H9 (cell line): ENCODE measurements around the gene FAM120A. TPM values are rescaled to one million over a fixed set of nuclear protein-coding genes. Genes with fewer than 3 reads are reported as not detected.

Experiments
- DNase-seq: peaks from one replicate; pipeline ENCODE4 v3.0.0-alpha.2; 2017
- H2AFZ ChIP-seq: one replicate; pipeline ENCODE4 v1.6.1; 2013; ENCODE audit warnings: mild to moderate bottlenecking, low read length, control low read depth, moderate library complexity
- H2AK5ac ChIP-seq: 2 replicates; pipeline ENCODE4 v1.6.1; 2013; ENCODE audit warnings: low read length, control low read depth, mixed read lengths; ENCODE audit not compliant: insufficient read length
- H2BK120ac ChIP-seq: one replicate; pipeline ENCODE4 v1.6.1; 2013; ENCODE audit warnings: low read depth, mild to moderate bottlenecking, low read length, control low read depth, inconsistent platforms; ENCODE audit not compliant: poor library complexity, severe bottlenecking
- H2BK12ac ChIP-seq: 2 replicates; pipeline ENCODE4 v1.6.1; 2013; ENCODE audit warnings: low read length, control low read depth, mixed read lengths, low read depth; ENCODE audit not compliant: insufficient read length
- H2BK15ac ChIP-seq: 2 replicates; pipeline ENCODE4 v1.6.1; 2013; ENCODE audit warnings: low read depth, low read length, control low read depth
- H2BK20ac ChIP-seq: one replicate; pipeline ENCODE4 v1.6.1; 2013; ENCODE audit warnings: low read depth, mild to moderate bottlenecking, low read length, control low read depth, inconsistent platforms; ENCODE audit not compliant: poor library complexity, severe bottlenecking
- H2BK5ac ChIP-seq: 2 replicates; pipeline ENCODE4 v1.6.1; 2013; ENCODE audit warnings: low read length, control low read depth, mixed read lengths; ENCODE audit not compliant: insufficient read length
- H3K14ac ChIP-seq: 2 replicates; pipeline ENCODE4 v1.6.1; 2013; ENCODE audit warnings: low read length, control low read depth; ENCODE audit not compliant: insufficient read depth
- H3K18ac ChIP-seq: 2 replicates; pipeline ENCODE4 v1.6.1; 2013; ENCODE audit warnings: low read depth, mild to moderate bottlenecking, mixed read lengths, low read length, control low read depth; ENCODE audit not compliant: insufficient read length
- H3K23ac ChIP-seq: 2 replicates; pipeline ENCODE4 v1.6.1; 2013; ENCODE audit warnings: low read length, control low read depth, mixed read lengths, low read depth; ENCODE audit not compliant: insufficient read length
- H3K23me2 ChIP-seq: 2 replicates; pipeline ENCODE4 v1.6.1; 2013; ENCODE audit warnings: low read depth, mild to moderate bottlenecking, mixed read lengths, low read length, control low read depth; ENCODE audit not compliant: insufficient read length, poor library complexity, severe bottlenecking
- H3K27ac ChIP-seq: 2 replicates; pipeline ENCODE4 v1.5.1; 2013; ENCODE audit warnings: low read length, control low read depth, mixed read lengths, low read depth; ENCODE audit not compliant: insufficient read length
- H3K27me3 ChIP-seq: 2 replicates; pipeline ENCODE4 v1.6.1; 2013; ENCODE audit warnings: low read length, control low read depth, inconsistent platforms; ENCODE audit not compliant: insufficient read depth
- H3K4ac ChIP-seq: 2 replicates; pipeline ENCODE4 v1.6.1; 2013; ENCODE audit warnings: low read depth, mild to moderate bottlenecking, control low read depth, inconsistent platforms, low read length, moderate library complexity
- H3K4me1 ChIP-seq: 2 replicates; pipeline ENCODE4 v1.6.1; 2013; ENCODE audit warnings: low read length, control low read depth, inconsistent platforms; ENCODE audit not compliant: insufficient read depth
- H3K4me2 ChIP-seq: 2 replicates; pipeline ENCODE4 v1.6.1; 2013; ENCODE audit warnings: low read length, control low read depth, mixed read lengths; ENCODE audit not compliant: insufficient read length, insufficient read depth
- H3K56ac ChIP-seq: 2 replicates; pipeline ENCODE4 v1.6.1; 2013; ENCODE audit warnings: low read depth, mild to moderate bottlenecking, mixed read lengths, low read length, control low read depth; ENCODE audit not compliant: insufficient read length
- H3K79me1 ChIP-seq: 2 replicates; pipeline ENCODE4 v1.6.1; 2013; ENCODE audit warnings: low read depth, mild to moderate bottlenecking, moderate library complexity, low read length, control low read depth, inconsistent platforms; ENCODE audit not compliant: insufficient read depth, poor library complexity, severe bottlenecking
- H3K79me2 ChIP-seq: 2 replicates; pipeline ENCODE4 v1.6.1; 2013; ENCODE audit warnings: low read length, control low read depth, inconsistent platforms; ENCODE audit not compliant: insufficient read depth
- H3K9ac ChIP-seq: 2 replicates; pipeline ENCODE4 v1.6.1; 2013; ENCODE audit warnings: low read length, control low read depth, mixed read lengths; ENCODE audit not compliant: insufficient read length; ENCODE audit errors: extremely low read depth
- H3K9me3 ChIP-seq: one replicate; pipeline ENCODE4 v1.6.1; 2013; ENCODE audit warnings: low read depth, low read length, inconsistent platforms; ENCODE audit not compliant: control insufficient read depth
- H3T11ph ChIP-seq: one replicate; pipeline ENCODE4 v1.6.1; 2013; ENCODE audit warnings: mild to moderate bottlenecking, low read length, control low read depth, inconsistent platforms
- H4K20me1 ChIP-seq: one replicate; pipeline ENCODE4 v1.6.1; 2013; ENCODE audit not compliant: control insufficient read depth, insufficient read length, insufficient read depth
- H4K5ac ChIP-seq: 2 replicates; pipeline ENCODE4 v1.6.1; 2013; ENCODE audit warnings: low read depth, mild to moderate bottlenecking, mixed read lengths, low read length, control low read depth; ENCODE audit not compliant: insufficient read length
- H4K8ac ChIP-seq: replicated peaks from 2 replicates; pipeline ENCODE4 v1.6.1; 2013; ENCODE audit warnings: low read length, control low read depth, mixed read lengths, low read depth; ENCODE audit not compliant: insufficient read length
- H4K91ac ChIP-seq: 2 replicates; pipeline ENCODE4 v1.6.1; 2013; ENCODE audit warnings: low read depth, mild to moderate bottlenecking, moderate library complexity, mixed read lengths, low read length, control low read depth; ENCODE audit not compliant: insufficient read length
- H3K27ac Mint-ChIP-seq, 3 experiments: 2 replicates in 2 of 3; 3 replicates in 1 of 3; pipeline ENCODE4 v1.8.0; 2020 to 2021; ENCODE audit warnings: mixed read lengths in 3 of 3, mild to moderate bottlenecking in 1 of 3, moderate library complexity in 1 of 3
- H3K27me3 Mint-ChIP-seq: 2 replicates; pipeline ENCODE4 v1.8.0; 2021; ENCODE audit warnings: low read depth, mild to moderate bottlenecking, moderate library complexity, mixed read lengths
- H3K36me3 Mint-ChIP-seq, 3 experiments: 2 replicates in 2 of 3; 3 replicates in 1 of 3; pipeline ENCODE4 v1.8.0; 2020 to 2021; ENCODE audit warnings: low read depth in 3 of 3, mixed read lengths in 3 of 3; ENCODE audit not compliant: insufficient read depth in 1 of 3
- H3K4me1 Mint-ChIP-seq, 2 experiments: 2 replicates each; pipeline ENCODE4 v1.8.0; 2020; ENCODE audit warnings: mixed read lengths in 2 of 2
- H3K4me3 Mint-ChIP-seq, 2 experiments: 2 replicates in 1 of 2; 3 replicates in 1 of 2; pipeline ENCODE4 v1.8.0; 2020 to 2021; ENCODE audit warnings: mild to moderate bottlenecking in 2 of 2, mixed read lengths in 2 of 2, moderate library complexity in 1 of 2
- H3K9me3 Mint-ChIP-seq, 2 experiments: 2 replicates in 1 of 2; 3 replicates in 1 of 2; pipeline ENCODE4 v1.8.0; 2020; ENCODE audit warnings: mild to moderate bottlenecking in 2 of 2, mixed read lengths in 2 of 2, moderate library complexity in 1 of 2
- WGBS: extraction: QIAGEN DNeasy Blood & Tissue Kit; methylation state at CpG from one replicate; pipeline ENCODE4 v1.1.7; 2013; ENCODE audit warnings: missing lambda C conversion rate, low lambda C conversion rate, mixed read lengths; ENCODE audit not compliant: insufficient read length; ENCODE audit errors: extremely low coverage; 5-methylcytosine and 5-hydroxymethylcytosine counted together
- total RNA-seq: library from RNA; stranded (reverse); gene quantifications from 2 replicates; pipeline ENCODE4 v1.2.1, GENCODE V29; 2021
- TF ChIP-seq, protein P1 (sequence below): fragments of 200-600 bp; sonication (generic); conservative IDR thresholded peaks from 3 replicates; pipeline ENCODE4 v1.8.0; 2021; ENCODE audit warnings: antibody characterized with exemption, mild to moderate bottlenecking

FAM120A gene
- total RNA-seq, 1 experiment from 2014 or later, result 57.7 TPM

DNA sequence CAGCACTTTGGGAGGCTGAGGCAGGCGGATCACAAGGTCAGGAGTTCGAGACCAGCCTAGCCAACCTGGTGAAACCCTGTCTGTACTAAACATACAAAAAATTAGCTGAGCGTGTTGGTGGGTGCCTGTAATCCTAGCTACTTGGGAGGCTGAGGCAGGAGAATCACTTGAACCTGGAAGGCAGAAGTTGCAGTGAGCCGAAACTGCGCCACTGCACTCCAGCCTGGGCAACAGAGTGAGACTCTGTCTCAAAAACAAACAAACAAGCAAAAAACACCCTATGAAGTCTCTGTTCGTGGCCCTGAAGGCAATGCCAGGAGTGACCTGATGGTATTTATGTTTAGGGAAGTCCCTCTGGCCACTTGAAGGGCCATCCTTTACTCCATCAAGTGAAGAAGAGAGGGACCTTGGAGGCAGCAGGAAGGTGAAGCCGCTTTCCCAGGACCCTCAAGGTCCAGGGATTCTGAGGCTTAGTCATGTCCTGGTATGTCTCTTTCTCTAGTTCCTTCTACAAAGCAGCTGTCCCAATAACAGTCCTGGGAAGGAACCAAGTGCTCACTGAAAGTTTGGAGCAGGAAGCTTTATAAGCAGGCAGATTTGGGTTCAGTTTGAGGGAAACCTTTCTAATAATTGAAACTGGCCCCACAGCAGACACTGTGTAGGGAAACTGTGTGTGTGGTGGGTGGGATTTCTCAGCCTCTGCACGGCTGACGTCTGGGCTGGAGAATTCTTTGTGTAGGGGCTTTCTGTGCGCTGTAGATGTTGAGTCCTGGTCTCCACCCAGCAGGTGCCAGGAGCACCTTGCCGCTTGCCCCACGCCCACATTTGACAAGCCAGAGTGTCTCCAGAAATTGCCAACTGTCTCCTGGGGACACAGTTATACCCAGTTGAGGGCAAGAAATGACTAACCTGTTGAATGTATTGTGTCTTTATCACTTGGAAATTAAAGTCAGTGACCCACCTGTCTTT, 137.4 kb downstream of the FAM120A start:
- H3T11ph ChIP-seq, result no peak overlapping the region
- no peaks in the 10 kb centered on the region for H3K4me1 ChIP-seq
- H2BK12ac ChIP-seq, result no peak overlapping the region
- H4K8ac ChIP-seq, result no peak overlapping the region
- H3K79me2 ChIP-seq, result peaks cover 2% of the 10 kb centered on the region; the same call in 1 of the 2 replicates
- no peak overlapping the region for H3K56ac ChIP-seq
- H2AFZ ChIP-seq, result no peak overlapping the region
- no peaks in the 10 kb centered on the region for H3K27me3 ChIP-seq
- TF ChIP-seq, protein P1, sequence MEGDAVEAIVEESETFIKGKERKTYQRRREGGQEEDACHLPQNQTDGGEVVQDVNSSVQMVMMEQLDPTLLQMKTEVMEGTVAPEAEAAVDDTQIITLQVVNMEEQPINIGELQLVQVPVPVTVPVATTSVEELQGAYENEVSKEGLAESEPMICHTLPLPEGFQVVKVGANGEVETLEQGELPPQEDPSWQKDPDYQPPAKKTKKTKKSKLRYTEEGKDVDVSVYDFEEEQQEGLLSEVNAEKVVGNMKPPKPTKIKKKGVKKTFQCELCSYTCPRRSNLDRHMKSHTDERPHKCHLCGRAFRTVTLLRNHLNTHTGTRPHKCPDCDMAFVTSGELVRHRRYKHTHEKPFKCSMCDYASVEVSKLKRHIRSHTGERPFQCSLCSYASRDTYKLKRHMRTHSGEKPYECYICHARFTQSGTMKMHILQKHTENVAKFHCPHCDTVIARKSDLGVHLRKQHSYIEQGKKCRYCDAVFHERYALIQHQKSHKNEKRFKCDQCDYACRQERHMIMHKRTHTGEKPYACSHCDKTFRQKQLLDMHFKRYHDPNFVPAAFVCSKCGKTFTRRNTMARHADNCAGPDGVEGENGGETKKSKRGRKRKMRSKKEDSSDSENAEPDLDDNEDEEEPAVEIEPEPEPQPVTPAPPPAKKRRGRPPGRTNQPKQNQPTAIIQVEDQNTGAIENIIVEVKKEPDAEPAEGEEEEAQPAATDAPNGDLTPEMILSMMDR, result no peak
- no peak overlapping the region for H4K5ac ChIP-seq
- H3K9me3 ChIP-seq, result no peaks in the 10 kb centered on the region
- no peak overlapping the region for H3K4me2 ChIP-seq
- no peak overlapping the region for H2BK5ac ChIP-seq
- H3K27ac Mint-ChIP-seq, result peak overlapping the region in 2 of 3 experiments; percentile 61 to 75; a peak in 4 of 7 replicates
- no peaks in the 10 kb centered on the region; a peak in 1 of 7 replicates for H3K36me3 Mint-ChIP-seq
- H3K23ac ChIP-seq, result no peak overlapping the region
- H4K91ac ChIP-seq, result no peak overlapping the region
- no peak overlapping the region for H3K4me3 Mint-ChIP-seq
- no peak overlapping the region for H2BK15ac ChIP-seq
- no peak for DNase-seq
- H3K9me3 Mint-ChIP-seq, result peaks cover 0 to 5% of the 10 kb centered on the region in 2 experiments; a peak in 1 of 5 replicates
- H3K23me2 ChIP-seq, result no peaks in the 10 kb centered on the region
- peaks cover 8% of the 10 kb centered on the region for H3K79me1 ChIP-seq
- no peaks in the 10 kb centered on the region for H3K27me3 Mint-ChIP-seq
- H2BK120ac ChIP-seq, result no peak overlapping the region
- H3K4ac ChIP-seq, result no peak overlapping the region
- WGBS, result no CpG with 5 or more reads among the region's 12 CpGs
- H3K14ac ChIP-seq, result no peak overlapping the region
- H4K20me1 ChIP-seq, result no peaks in the 10 kb centered on the region
- no peak overlapping the region for H3K18ac ChIP-seq
- no peak overlapping the region for H3K27ac ChIP-seq
- H2BK20ac ChIP-seq, result no peak overlapping the region
- no peak overlapping the region for H3K9ac ChIP-seq
- H3K4me1 Mint-ChIP-seq, result peaks cover 28 to 32% of the 10 kb centered on the region in 2 experiments
- H2AK5ac ChIP-seq, result no peak overlapping the region
